SK-N-MC (cell line): ENCODE data around the gene GALNT9.

Experiments used
- EZH2 ChIP-seq: fragments of 200-600 bp; sonication (generic); IDR thresholded peaks from one replicate; pipeline ENCODE4 v1.6.1; 2017; ENCODE audit warnings: antibody characterized with exemption
- POLR2AphosphoS5 ChIP-seq: IDR thresholded peaks from 2 replicates; pipeline ENCODE4 v1.6.1; 2012; ENCODE audit warnings: mild to moderate bottlenecking, low read depth, low read length, borderline replicate concordance

DNA sequence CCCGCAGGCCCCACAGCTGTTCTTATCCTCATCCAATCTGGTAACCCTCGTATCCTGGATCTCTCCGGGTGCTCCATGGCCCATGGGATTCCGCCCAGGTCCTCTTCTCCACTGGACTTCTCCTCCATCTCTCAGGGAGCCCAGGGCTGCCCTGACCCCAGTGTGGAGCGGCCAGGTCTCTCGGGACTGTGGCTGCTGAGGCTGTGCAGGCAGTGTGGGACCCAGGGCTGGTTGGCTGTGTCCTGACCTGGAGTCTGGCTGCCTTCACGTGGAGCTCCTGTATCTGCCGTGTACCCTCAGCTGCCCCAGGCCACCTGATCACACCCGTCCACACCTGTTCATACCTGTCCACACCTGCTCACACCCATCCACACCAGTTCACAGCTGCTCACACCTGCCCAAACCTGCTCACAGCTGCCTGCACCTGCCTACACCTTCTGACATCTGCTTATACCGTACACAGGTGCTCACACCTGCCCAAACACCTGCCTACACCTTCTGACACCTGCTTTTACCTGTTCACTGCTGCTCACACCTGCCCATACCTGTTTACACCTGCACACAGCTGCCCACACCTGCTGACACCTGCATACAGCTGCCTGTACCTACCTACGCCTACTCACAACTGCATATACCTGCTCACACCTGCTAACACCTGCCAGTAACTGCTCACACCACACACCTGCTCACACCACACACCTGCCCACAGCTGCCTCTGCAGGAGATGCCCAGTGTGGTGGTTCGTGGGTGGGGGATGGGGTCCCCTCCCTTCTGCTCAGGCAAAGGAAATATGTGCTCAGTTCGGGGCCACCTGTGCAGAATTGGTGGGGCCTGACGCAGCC is 92.2 kb downstream of the GALNT9 start:
- TF ChIP-seq EZH2 (no peak), POLR2AphosphoS5 (no peak)
